K562 (cell line): ENCODE measurements around the gene ZBTB2. TPM values are rescaled to one million over a fixed set of nuclear protein-coding genes. Genes with fewer than 3 reads are reported as not detected.

Experiments used
- CC2D1A ChIP-seq: fragments of 450-650 bp; IDR thresholded peaks from 2 replicates; pipeline ENCODE4 v1.6.1; 2017; ENCODE audit warnings: mild to moderate bottlenecking
- HDGF ChIP-seq: fragments of 450-650 bp; IDR thresholded peaks from 2 replicates; pipeline ENCODE4 v1.6.1; 2016
- HIVEP1 ChIP-seq: fragments of 250-450 bp; sonication (Bioruptor Pico); IDR thresholded peaks from 2 replicates; pipeline ENCODE4 v1.4.0; 2020; ENCODE audit warnings: mild to moderate bottlenecking
- NCOA2 ChIP-seq, 2 experiments: fragments of 450-650 bp; IDR thresholded peaks; 2 replicates each; pipeline ENCODE4 v1.6.1; 2018; ENCODE audit warnings: mild to moderate bottlenecking in 2 of 2, moderate library complexity in 1 of 2; ENCODE audit not compliant: partially characterized antibody in 2 of 2
- NRF1 ChIP-seq, 2 experiments: fragments of 450-650 bp; IDR thresholded peaks in 1 of 2; conservative IDR thresholded peaks in 1 of 2; 2 replicates each; pipeline ENCODE4 v1.6.1; 2014; ENCODE audit warnings: mild to moderate bottlenecking in 2 of 2
- PCBP1 ChIP-seq: fragments of 200-400 bp; formaldehyde crosslinking; IDR thresholded peaks from 2 replicates; pipeline ENCODE4 v1.6.1; 2018; ENCODE audit warnings: mild to moderate bottlenecking, low read depth, low read length; ENCODE audit not compliant: poor library complexity, severe bottlenecking
- PRPF4 ChIP-seq: fragments of 200-400 bp; formaldehyde crosslinking; IDR thresholded peaks from one replicate; pipeline ENCODE4 v1.6.1; 2017; ENCODE audit warnings: low read length, low read depth, mild to moderate bottlenecking; ENCODE audit not compliant: insufficient read depth, poor library complexity, severe bottlenecking
- RBM22 ChIP-seq: fragments of 200-400 bp; formaldehyde crosslinking; IDR thresholded peaks from 2 replicates; pipeline ENCODE4 v1.6.1; 2018; ENCODE audit warnings: low read length, low read depth; ENCODE audit not compliant: poor library complexity, severe bottlenecking
- RBM25 ChIP-seq: fragments of 200-400 bp; formaldehyde crosslinking; IDR thresholded peaks from 2 replicates; pipeline ENCODE4 v1.6.1; 2018; ENCODE audit warnings: low read length, low read depth, moderate library complexity; ENCODE audit not compliant: severe bottlenecking
- RBM39 ChIP-seq: fragments of 200-400 bp; formaldehyde crosslinking; optimal IDR thresholded peaks from 2 replicates; pipeline ENCODE3; 2018; ENCODE audit warnings: low read depth, low read length
- SIRT6 ChIP-seq: IDR thresholded peaks from one replicate; pipeline ENCODE4 v1.6.1; 2012; ENCODE audit warnings: low read depth, mild to moderate bottlenecking, control low read depth, inconsistent platforms, low read length, moderate library complexity
- SP1 ChIP-seq: sonication (generic); formaldehyde crosslinking; IDR thresholded peaks from 2 replicates; pipeline ENCODE4 v1.8.1; 2022; ENCODE audit warnings: mild to moderate bottlenecking, missing genetic modification reagents
- ZFPM2 ChIP-seq: fragments of 250-450 bp; sonication (Bioruptor Pico); IDR thresholded peaks from 2 replicates; pipeline ENCODE4 v1.5.1; 2022; ENCODE audit warnings: mild to moderate bottlenecking
- ZNF583 ChIP-seq: fragments of 250-450 bp; sonication (Bioruptor Pico); IDR thresholded peaks from 2 replicates; pipeline ENCODE4 v1.4.0; 2020
- polyA plus RNA-seq, 8 experiments: library from polyadenylated mRNA; depleted of rRNA in 4 of 8; stranded (reverse) in 5 of 8; unstranded in 3 of 8; fragments of >200 nt; fragmentation: Nextera tagmentation in 2 of 8; fragmentation: Illumina TruSeq in 1 of 8; extraction: Ambion mirVana in 2 of 8; extraction: Trizol in 1 of 8; gene quantifications; 2 replicates each; pipeline versions ENCODE4 v1.2.1 to v1.2.3, GENCODE V29; 2011 to 2014; ENCODE audit warnings: inconsistent platforms in 1 of 8, missing spikeins in 1 of 8
- total RNA-seq, 7 experiments: library from RNA; depleted of rRNA in 6 of 7; stranded (reverse); fragments of >200 nt in 6 of 7; fragmentation: Illumina TruSeq in 2 of 7; extraction: Trizol in 2 of 7; gene quantifications; 2 replicates each; pipeline versions ENCODE4 v1.2.1 to v1.2.3, GENCODE V29; 2011 to 2021; ENCODE audit warnings: low replicate concordance in 1 of 7
- TF ChIP-seq, protein P1 (sequence below): sonication (generic); formaldehyde crosslinking; IDR thresholded peaks from 2 replicates; pipeline ENCODE4 v1.8.0; 2023; ENCODE audit warnings: mild to moderate bottlenecking, missing genetic modification reagents
- TF ChIP-seq, protein P2 (sequence below), 3 experiments: IDR thresholded peaks in 2 of 3; conservative IDR thresholded peaks in 1 of 3; 2 replicates each; pipeline ENCODE4 v1.5.1; 2011 to 2012; ENCODE audit warnings: low read length in 3 of 3, mild to moderate bottlenecking in 3 of 3, control low read depth in 2 of 3, improper control_type of control experiment in 1 of 3, inconsistent platforms in 1 of 3, low read depth in 1 of 3, mixed read lengths in 1 of 3, moderate library complexity in 1 of 3; ENCODE audit not compliant: insufficient read depth in 2 of 3
- TF ChIP-seq, protein P3 (sequence below): fragments of 450-650 bp; IDR thresholded peaks from 2 replicates; pipeline ENCODE4 v1.6.1; 2018; ENCODE audit not compliant: partially characterized antibody
- TF ChIP-seq, protein P4 (sequence below): fragments of 150-350 bp; conservative IDR thresholded peaks from 2 replicates; pipeline ENCODE4 v1.6.1; 2014; ENCODE audit warnings: low read length

ZBTB2 gene
- total and polyA plus RNA-seq, 9 of the 15 experiments (the other 6 are each of a cell fraction or from before 2014, with no cell fraction given) = 5.1 to 26.2 (median 16.4) TPM

DNA sequence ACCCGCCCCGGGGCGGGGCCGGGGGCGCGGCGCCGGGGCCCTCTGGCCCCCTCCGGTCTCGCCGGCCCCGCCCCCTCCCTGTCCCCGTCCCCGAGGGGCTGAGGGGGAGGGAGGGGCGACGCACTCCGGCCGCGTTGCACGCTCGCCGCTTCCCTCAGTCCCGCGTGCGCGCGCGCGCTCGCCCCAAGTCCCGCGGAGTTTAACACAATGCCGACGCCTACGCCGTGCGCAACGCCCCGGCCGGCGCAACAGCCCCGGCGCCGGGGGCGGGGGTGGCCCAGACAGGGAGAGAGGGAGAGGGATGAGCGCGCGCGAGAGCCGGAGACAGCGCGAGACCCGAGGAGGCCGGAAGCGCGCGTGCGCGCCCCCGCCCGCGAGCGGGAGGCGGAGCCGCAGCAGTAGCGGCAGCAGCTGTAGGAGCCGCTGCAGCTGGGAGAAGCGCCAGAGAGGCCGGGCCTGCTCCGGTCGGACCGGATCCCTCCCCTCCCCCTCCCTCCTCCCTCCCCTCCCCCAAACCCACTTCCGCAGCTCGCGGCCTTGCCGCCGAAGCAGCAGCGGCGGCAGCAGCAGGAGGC is 996 bp downstream of the ZBTB2 start (continued):
- TF ChIP-seq, protein P1, sequence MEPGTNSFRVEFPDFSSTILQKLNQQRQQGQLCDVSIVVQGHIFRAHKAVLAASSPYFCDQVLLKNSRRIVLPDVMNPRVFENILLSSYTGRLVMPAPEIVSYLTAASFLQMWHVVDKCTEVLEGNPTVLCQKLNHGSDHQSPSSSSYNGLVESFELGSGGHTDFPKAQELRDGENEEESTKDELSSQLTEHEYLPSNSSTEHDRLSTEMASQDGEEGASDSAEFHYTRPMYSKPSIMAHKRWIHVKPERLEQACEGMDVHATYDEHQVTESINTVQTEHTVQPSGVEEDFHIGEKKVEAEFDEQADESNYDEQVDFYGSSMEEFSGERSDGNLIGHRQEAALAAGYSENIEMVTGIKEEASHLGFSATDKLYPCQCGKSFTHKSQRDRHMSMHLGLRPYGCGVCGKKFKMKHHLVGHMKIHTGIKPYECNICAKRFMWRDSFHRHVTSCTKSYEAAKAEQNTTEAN (CRISPR knock-in tag) = no peak
- TF ChIP-seq NCOA2 (IDR thresholded peaks at IDR 0.05; ENCODE audit: partially characterized antibody in 2 of 2) = no peak
- TF ChIP-seq, protein P2, sequence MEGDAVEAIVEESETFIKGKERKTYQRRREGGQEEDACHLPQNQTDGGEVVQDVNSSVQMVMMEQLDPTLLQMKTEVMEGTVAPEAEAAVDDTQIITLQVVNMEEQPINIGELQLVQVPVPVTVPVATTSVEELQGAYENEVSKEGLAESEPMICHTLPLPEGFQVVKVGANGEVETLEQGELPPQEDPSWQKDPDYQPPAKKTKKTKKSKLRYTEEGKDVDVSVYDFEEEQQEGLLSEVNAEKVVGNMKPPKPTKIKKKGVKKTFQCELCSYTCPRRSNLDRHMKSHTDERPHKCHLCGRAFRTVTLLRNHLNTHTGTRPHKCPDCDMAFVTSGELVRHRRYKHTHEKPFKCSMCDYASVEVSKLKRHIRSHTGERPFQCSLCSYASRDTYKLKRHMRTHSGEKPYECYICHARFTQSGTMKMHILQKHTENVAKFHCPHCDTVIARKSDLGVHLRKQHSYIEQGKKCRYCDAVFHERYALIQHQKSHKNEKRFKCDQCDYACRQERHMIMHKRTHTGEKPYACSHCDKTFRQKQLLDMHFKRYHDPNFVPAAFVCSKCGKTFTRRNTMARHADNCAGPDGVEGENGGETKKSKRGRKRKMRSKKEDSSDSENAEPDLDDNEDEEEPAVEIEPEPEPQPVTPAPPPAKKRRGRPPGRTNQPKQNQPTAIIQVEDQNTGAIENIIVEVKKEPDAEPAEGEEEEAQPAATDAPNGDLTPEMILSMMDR (IDR thresholded peaks at IDR 0.05 in 2 of 3, conservative IDR thresholded peaks at IDR 0.05 in 1 of 3; ENCODE audit: insufficient read depth in 2 of 3, low read depth in 1 of 3, low read length in 3 of 3) = peak in 2 of 3 experiments; percentile 30 to 39; a peak in 4 of 6 replicates
- peak; percentile 79; the same call in 1 of the 2 replicates for TF ChIP-seq SP1
- peak; percentile 97 for TF ChIP-seq NRF1 (conservative IDR thresholded peaks at IDR 0.05 in 1 of 2, IDR thresholded peaks at IDR 0.05 in 1 of 2)
- TF ChIP-seq, protein P3, sequence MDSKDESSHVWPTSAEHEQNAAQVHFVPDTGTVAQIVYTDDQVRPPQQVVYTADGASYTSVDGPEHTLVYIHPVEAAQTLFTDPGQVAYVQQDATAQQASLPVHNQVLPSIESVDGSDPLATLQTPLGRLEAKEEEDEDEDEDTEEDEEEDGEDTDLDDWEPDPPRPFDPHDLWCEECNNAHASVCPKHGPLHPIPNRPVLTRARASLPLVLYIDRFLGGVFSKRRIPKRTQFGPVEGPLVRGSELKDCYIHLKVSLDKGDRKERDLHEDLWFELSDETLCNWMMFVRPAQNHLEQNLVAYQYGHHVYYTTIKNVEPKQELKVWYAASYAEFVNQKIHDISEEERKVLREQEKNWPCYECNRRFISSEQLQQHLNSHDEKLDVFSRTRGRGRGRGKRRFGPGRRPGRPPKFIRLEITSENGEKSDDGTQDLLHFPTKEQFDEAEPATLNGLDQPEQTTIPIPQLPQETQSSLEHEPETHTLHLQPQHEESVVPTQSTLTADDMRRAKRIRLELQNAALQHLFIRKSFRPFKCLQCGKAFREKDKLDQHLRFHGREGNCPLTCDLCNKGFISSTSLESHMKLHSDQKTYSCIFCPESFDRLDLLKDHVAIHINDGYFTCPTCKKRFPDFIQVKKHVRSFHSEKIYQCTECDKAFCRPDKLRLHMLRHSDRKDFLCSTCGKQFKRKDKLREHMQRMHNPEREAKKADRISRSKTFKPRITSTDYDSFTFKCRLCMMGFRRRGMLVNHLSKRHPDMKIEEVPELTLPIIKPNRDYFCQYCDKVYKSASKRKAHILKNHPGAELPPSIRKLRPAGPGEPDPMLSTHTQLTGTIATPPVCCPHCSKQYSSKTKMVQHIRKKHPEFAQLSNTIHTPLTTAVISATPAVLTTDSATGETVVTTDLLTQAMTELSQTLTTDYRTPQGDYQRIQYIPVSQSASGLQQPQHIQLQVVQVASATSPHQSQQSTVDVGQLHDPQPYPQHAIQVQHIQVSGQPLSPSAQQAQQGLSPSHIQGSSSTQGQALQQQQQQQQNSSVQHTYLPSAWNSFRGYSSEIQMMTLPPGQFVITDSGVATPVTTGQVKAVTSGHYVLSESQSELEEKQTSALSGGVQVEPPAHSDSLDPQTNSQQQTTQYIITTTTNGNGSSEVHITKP = peak; percentile 42
- peak; percentile 100 for TF ChIP-seq RBM25
- TF ChIP-seq, protein P4, sequence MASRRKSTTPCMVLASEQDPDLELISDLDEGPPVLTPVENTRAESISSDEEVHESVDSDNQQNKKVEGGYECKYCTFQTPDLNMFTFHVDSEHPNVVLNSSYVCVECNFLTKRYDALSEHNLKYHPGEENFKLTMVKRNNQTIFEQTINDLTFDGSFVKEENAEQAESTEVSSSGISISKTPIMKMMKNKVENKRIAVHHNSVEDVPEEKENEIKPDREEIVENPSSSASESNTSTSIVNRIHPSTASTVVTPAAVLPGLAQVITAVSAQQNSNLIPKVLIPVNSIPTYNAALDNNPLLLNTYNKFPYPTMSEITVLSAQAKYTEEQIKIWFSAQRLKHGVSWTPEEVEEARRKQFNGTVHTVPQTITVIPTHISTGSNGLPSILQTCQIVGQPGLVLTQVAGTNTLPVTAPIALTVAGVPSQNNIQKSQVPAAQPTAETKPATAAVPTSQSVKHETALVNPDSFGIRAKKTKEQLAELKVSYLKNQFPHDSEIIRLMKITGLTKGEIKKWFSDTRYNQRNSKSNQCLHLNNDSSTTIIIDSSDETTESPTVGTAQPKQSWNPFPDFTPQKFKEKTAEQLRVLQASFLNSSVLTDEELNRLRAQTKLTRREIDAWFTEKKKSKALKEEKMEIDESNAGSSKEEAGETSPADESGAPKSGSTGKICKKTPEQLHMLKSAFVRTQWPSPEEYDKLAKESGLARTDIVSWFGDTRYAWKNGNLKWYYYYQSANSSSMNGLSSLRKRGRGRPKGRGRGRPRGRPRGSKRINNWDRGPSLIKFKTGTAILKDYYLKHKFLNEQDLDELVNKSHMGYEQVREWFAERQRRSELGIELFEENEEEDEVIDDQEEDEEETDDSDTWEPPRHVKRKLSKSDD = peak; percentile 94
- TF ChIP-seq HDGF = no peak
- no peak for TF ChIP-seq CC2D1A
- TF ChIP-seq PCBP1 = peak; percentile 100
- no peak for TF ChIP-seq ZNF583 (CRISPR knock-in tag)
- TF ChIP-seq HIVEP1 (CRISPR knock-in tag) = no peak
- no peak for TF ChIP-seq SIRT6
- no peak for TF ChIP-seq ZFPM2 (CRISPR knock-in tag)
- TF ChIP-seq RBM39 = no peak
- TF ChIP-seq RBM22 = peak; percentile 8
- peak; percentile 93 for TF ChIP-seq PRPF4
